Measurements from ENCODE around the gene IFT88.

IFT88 gene

GRCh38 chr13:20740021-20740420 lies 173.1 kb downstream of the IFT88 start:
- no peak for TF ChIP-seq CTCF (IDR thresholded peaks at IDR 0.05; ENCODE audit: control insufficient read depth, extremely low read depth, insufficient read depth)
- H3K4me3 ChIP-seq (ENCODE audit: low read depth, low read length): no peak overlapping the region
- DNase-seq (ENCODE audit: low read depth): no peak
